ENCODE measurements around the gene PLA2G2E.

GRCh38 chr1:19946331-19946751, 22.9 kb upstream of the PLA2G2E start:
- TF ChIP-seq CTCF (IDR thresholded peaks at IDR 0.05) (no peak), POLR2AphosphoS5 (IDR thresholded peaks at IDR 0.05; ENCODE audit: insufficient read depth in 1 of 2, low read depth in 1 of 2) (no peak), POLR2A (IDR thresholded peaks at IDR 0.05) (no peak)
